GM18508 (cell line): ENCODE measurements around the gene HCCS.
A peak's percentile ranks its signal among the peaks of the same experiment; 100 is the strongest.

ENCODE experiments used
- ATAC-seq: cut with Tn5 transposase; IDR thresholded peaks from one replicate; pipeline ENCODE4 v1.9.1; 2021; ENCODE audit warnings: moderate number of reproducible peaks; ENCODE audit not compliant: insufficient read depth, unreplicated experiment

Gene HCCS

GRCh38 chrX:11111037-11111851 lies at the start of gene HCCS:
TSS of gene HCCS (plus strand) at chrX:11111332. CDS start at chrX:11112061, 729 bp downstream.
- peak; percentile 67 for ATAC-seq

GRCh38 chrX:11064276-11064675 lies 46.9 kb upstream of the HCCS start:
- no peak for ATAC-seq

GRCh38 chrX:11064851-11065600 lies 46.1 kb upstream of the HCCS start:
- no peak for ATAC-seq

GRCh38 chrX:11066812-11067211 lies 44.3 kb upstream of the HCCS start:
- ATAC-seq = no peak

- ATAC-seq = no peak
These were observed 37.8 kb upstream of the HCCS start for GRCh38 chrX:11073381-11073780.

- no peak for ATAC-seq
These were observed 30.3 kb upstream of the HCCS start for GRCh38 chrX:11080741-11081305.

GRCh38 chrX:11081511-11081910 lies 29.6 kb upstream of the HCCS start:
- no peak for ATAC-seq

- ATAC-seq = no peak
These were observed 25.8 kb upstream of the HCCS start for GRCh38 chrX:11085305-11085704.

- ATAC-seq = no peak
These were observed 21.3 kb upstream of the HCCS start for GRCh38 chrX:11089802-11090201.

GRCh38 chrX:11097933-11098332 lies 13.2 kb upstream of the HCCS start:
- no peak for ATAC-seq

- ATAC-seq = no peak
These were observed 11.7 kb upstream of the HCCS start for GRCh38 chrX:11099465-11099864.

- no peak for ATAC-seq
These were observed 10.7 kb upstream of the HCCS start for GRCh38 chrX:11100281-11101035.

- ATAC-seq = no peak
These were observed 8.1 kb upstream of the HCCS start for GRCh38 chrX:11103006-11103405.

- no peak for ATAC-seq
These were observed 7.4 kb upstream of the HCCS start for GRCh38 chrX:11103751-11104150.

GRCh38 chrX:11105080-11105479 lies 6.1 kb upstream of the HCCS start:
- ATAC-seq = no peak

- no peak for ATAC-seq
These were observed 2.7 kb upstream of the HCCS start for GRCh38 chrX:11108253-11108941.

GRCh38 chrX:11109968-11110367 lies 1.2 kb upstream of the HCCS start:
- no peak for ATAC-seq

- no peak for ATAC-seq
These were observed 815 bp downstream of the HCCS start for GRCh38 chrX:11111947-11112346.

- ATAC-seq = no peak
These were observed 2.6 kb downstream of the HCCS start for GRCh38 chrX:11113731-11114130.

GRCh38 chrX:11117745-11118144 lies 6.6 kb downstream of the HCCS start:
- ATAC-seq = no peak
